HCT116 (cell line): Measurements from ENCODE around the gene PDE1C. TPM values are rescaled to one million over a fixed set of nuclear protein-coding genes. Genes with fewer than 3 reads are reported as not detected.

Source experiments
- ATAC-seq: fragments of 200-7000 bp; cut with Tn5 transposase; 2 replicates; pipeline ENCODE4 v1.9.1; 2020; ENCODE audit warnings: mild to moderate bottlenecking, moderate library complexity
- BruUV-seq: library from RNA; stranded (reverse); fragments of 400-500 nt; replicated peaks from 2 replicates; lab custom pipeline; 2021; lab: Mats Ljungman, UMichigan
- CTCF ChIA-PET: fragments of 300-600 bp; sonication (Branson Sonifier 250); formaldehyde crosslinking; loops from one replicate; lab custom pipeline; 2021; ENCODE audit warnings: antibody characterized with exemption; lab: Charles Lee
- POLR2A ChIA-PET: fragments of 300-600, 350-600 bp; sonication (Branson Sonifier 250); formaldehyde crosslinking; loops from one replicate; lab custom pipeline; 2021; ENCODE audit warnings: antibody characterized with exemption; lab: Charles Lee
- RAD21 ChIA-PET, 2 experiments: fragments of 300-600 bp; sonication (Branson Sonifier 250); formaldehyde crosslinking; loops; one replicate each; lab custom pipeline; 2023; ENCODE audit warnings: low total read pairs in 2 of 2; ENCODE audit not compliant: uncharacterized antibody in 2 of 2, unreplicated experiment in 2 of 2, low non-redundant PET in 1 of 2; lab: Charles Lee
- DNase-seq: peaks from one replicate; pipeline ENCODE4 v3.0.0-alpha.2; 2010; ENCODE audit warnings: low read depth, low spot score
- H2AFZ ChIP-seq: fragments of 200-600 bp; shearing (Covaris generic), sonication (generic); 2 replicates; pipeline ENCODE4 v1.6.1; 2017; ENCODE audit warnings: low read depth, mixed run types, mixed read lengths, antibody characterized with exemption, low read length; ENCODE audit not compliant: poor library complexity, severe bottlenecking
- H3K27ac ChIP-seq: 2 replicates; pipeline ENCODE4 v1.5.1; 2012; ENCODE audit warnings: low read depth, low read length
- H3K27me3 ChIP-seq: fragments of 200-600 bp; sonication (generic); 2 replicates; pipeline ENCODE4 v1.6.1; 2016; ENCODE audit warnings: mixed run types, low read length, mixed read lengths; ENCODE audit not compliant: insufficient read depth
- H3K36me3 ChIP-seq, 2 experiments: fragments of 200-500 bp in 1 of 2; fragments of 200-600 bp in 1 of 2; sonication (Bioruptor generic) in 1 of 2; sonication (generic) in 1 of 2; 2 replicates each; pipeline versions ENCODE4 v1.5.1 to v1.6.1; 2014 to 2016; ENCODE audit warnings: low read length in 2 of 2, inconsistent platforms in 1 of 2, mixed read lengths in 1 of 2, mixed run types in 1 of 2; ENCODE audit not compliant: insufficient read depth in 2 of 2, control insufficient read depth in 1 of 2
- H3K4me1 ChIP-seq, 2 experiments: fragments of 200-600 bp in 1 of 2; sonication (generic) in 1 of 2; 2 replicates each; pipeline versions ENCODE4 v1.5.1 to v1.6.1; 2012 to 2017; ENCODE audit warnings: low read length in 2 of 2, inconsistent platforms in 1 of 2, mild to moderate bottlenecking in 1 of 2, mixed read lengths in 1 of 2, mixed run types in 1 of 2, moderate library complexity in 1 of 2; ENCODE audit not compliant: insufficient read depth in 2 of 2, control insufficient read depth in 1 of 2
- H3K4me2 ChIP-seq: fragments of 200-600 bp; sonication (generic); 2 replicates; pipeline ENCODE4 v1.6.1; 2017; ENCODE audit warnings: mixed run types, low read length, mixed read lengths
- H3K4me3 ChIP-seq, 2 experiments: fragments of 200-600 bp in 1 of 2; sonication (generic) in 1 of 2; replicated peaks in 1 of 2; 2 replicates each; pipeline ENCODE4 v1.5.1; 2011 to 2016; ENCODE audit warnings: low read length in 2 of 2, control low read depth in 1 of 2, low read depth in 1 of 2, mild to moderate bottlenecking in 1 of 2, mixed read lengths in 1 of 2, mixed run types in 1 of 2
- H3K79me2 ChIP-seq: fragments of 200-600 bp; sonication (generic); 2 replicates; pipeline ENCODE4 v1.6.1; 2017; ENCODE audit warnings: mild to moderate bottlenecking, mixed run types, low read length, moderate library complexity, mixed read lengths; ENCODE audit not compliant: insufficient read depth
- H3K9ac ChIP-seq: fragments of 200-600 bp; sonication (generic); 2 replicates; pipeline ENCODE4 v1.6.1; 2016; ENCODE audit warnings: low read length, mixed read lengths
- H3K9me2 ChIP-seq: fragments of 200-600 bp; sonication (generic), shearing (Covaris generic); 2 replicates; pipeline ENCODE4 v1.6.1; 2017; ENCODE audit warnings: mixed run types, mild to moderate bottlenecking, moderate library complexity; ENCODE audit not compliant: insufficient read depth
- H3K9me3 ChIP-seq, 2 experiments: fragments of 200-500 bp in 1 of 2; fragments of 200-600 bp in 1 of 2; sonication (Bioruptor generic) in 1 of 2; sonication (generic) in 1 of 2; 2 replicates each; pipeline ENCODE4 v1.6.1; 2014 to 2017; ENCODE audit warnings: low read length in 2 of 2, mixed read lengths in 2 of 2, inconsistent platforms in 1 of 2, low read depth in 1 of 2, mild to moderate bottlenecking in 1 of 2, mixed run types in 1 of 2, moderate library complexity in 1 of 2; ENCODE audit not compliant: control insufficient read depth in 1 of 2, insufficient read depth in 1 of 2
- H4K20me1 ChIP-seq: fragments of 200-600 bp; sonication (generic), shearing (Covaris generic); 2 replicates; pipeline ENCODE4 v1.6.1; 2017; ENCODE audit warnings: mixed run types, mild to moderate bottlenecking, moderate library complexity; ENCODE audit not compliant: insufficient read depth
- CBX3 ChIP-seq: IDR thresholded peaks from 2 replicates; pipeline ENCODE4 v1.6.1; 2012; ENCODE audit warnings: low read depth
- CTCF ChIP-seq, 3 experiments: fragments of 200-600 bp in 1 of 3; sonication (generic) in 1 of 3; IDR thresholded peaks in 2 of 3; conservative IDR thresholded peaks in 1 of 3; 2 replicates each; pipeline ENCODE4 v1.5.1; 2012 to 2017; ENCODE audit warnings: low read depth in 2 of 3, low read length in 2 of 3, antibody characterized with exemption in 1 of 3, borderline replicate concordance in 1 of 3, control low read depth in 1 of 3, mild to moderate bottlenecking in 1 of 3, mixed read lengths in 1 of 3, mixed run types in 1 of 3, moderate library complexity in 1 of 3; ENCODE audit not compliant: insufficient read depth in 1 of 3
- SIN3A ChIP-seq: IDR thresholded peaks from 2 replicates; pipeline ENCODE4 v1.6.1; 2012; ENCODE audit warnings: low read depth
- ZBTB33 ChIP-seq: IDR thresholded peaks from 2 replicates; pipeline ENCODE4 v1.6.1; 2011; ENCODE audit warnings: mild to moderate bottlenecking, low read length, moderate library complexity; ENCODE audit not compliant: insufficient replicate concordance; ENCODE audit errors: extremely low read depth
- intact Hi-C: fragments of 100-400 bp; cut with micrococcal nuclease; formaldehyde crosslinking; loops from 2 replicates; pipeline ENCODE4 v1.10.0; 2022
- total RNA-seq: library from RNA; stranded (reverse); gene quantifications from one replicate; pipeline ENCODE4 v1.2.1, GENCODE V29; 2021; ENCODE audit not compliant: unreplicated experiment

The PDE1C gene
- total RNA-seq, 1 experiment from 2014 or later: 0.17 TPM

GRCh38 chr7:32061346-32061745 lies 8.9 kb downstream of the PDE1C start (continued):
- TF ChIP-seq CTCF (IDR thresholded peaks at IDR 0.05 in 2 of 3, conservative IDR thresholded peaks at IDR 0.05 in 1 of 3; ENCODE audit: borderline replicate concordance in 1 of 3, insufficient read depth in 1 of 3, low read depth in 2 of 3, low read length in 2 of 3): no peak

- H3K27ac ChIP-seq: no peak overlapping the region
- POLR2A ChIA-PET: no interaction called here
Measured at GRCh38 chr7:32059289-32060011, 10.8 kb downstream of the PDE1C start.

More at GRCh38 chr7:32059289-32060011, 10.8 kb downstream of the PDE1C start:
- intact Hi-C loops: loop anchor here (5.0 to 10.0 kb wide), 2 partner anchors 245 to 317 kb away; no protein-coding TSS in a partner anchor
- no peak overlapping the region for H3K4me3 ChIP-seq
- ATAC-seq (no peak), DNase-seq (no peak)
- TF ChIP-seq CBX3: no peak
- TF ChIP-seq ZBTB33: no peak
- TF ChIP-seq SIN3A: no peak
- no peak for TF ChIP-seq CTCF (IDR thresholded peaks at IDR 0.05 in 2 of 3, conservative IDR thresholded peaks at IDR 0.05 in 1 of 3; ENCODE audit: borderline replicate concordance in 1 of 3, insufficient read depth in 1 of 3, low read depth in 2 of 3, low read length in 2 of 3)
- CTCF ChIA-PET: interaction anchor here (1.5 kb wide), 1 partner anchor 277 kb away, joined by 4 read pairs; no protein-coding TSS in a partner anchor
- no peak overlapping the region for H3K4me2 ChIP-seq
- peaks cover 16% of the 10 kb centered on the region for H3K27me3 ChIP-seq
- H3K79me2 ChIP-seq: no peaks in the 10 kb centered on the region
- H3K9me3 ChIP-seq: no peaks in the 10 kb centered on the region
- BruUV-seq: no TSS peak
- RAD21 ChIA-PET: no interaction called here
- no peak overlapping the region for H2AFZ ChIP-seq
- H4K20me1 ChIP-seq: no peaks in the 10 kb centered on the region
- H3K9ac ChIP-seq: no peak overlapping the region
- H3K4me1 ChIP-seq: no peaks in the 10 kb centered on the region
- H3K36me3 ChIP-seq: no peaks in the 10 kb centered on the region
- no peaks in the 10 kb centered on the region for H3K9me2 ChIP-seq
